ENCODE measurements around the gene FGD3.

FGD3 gene

GRCh38 chr9:93039456-93039855 is 92.1 kb downstream of the FGD3 start:
- H3K4me3 ChIP-seq (ENCODE audit: low read depth, low read length): no peak overlapping the region
- no peak for TF ChIP-seq CTCF (IDR thresholded peaks at IDR 0.05; ENCODE audit: insufficient read depth, low read depth, low read length, missing control alignments)
- no peak for DNase-seq (ENCODE audit: low read depth)

GRCh38 chr9:93039976-93040375 is 92.7 kb downstream of the FGD3 start:
- no peak for DNase-seq (ENCODE audit: low read depth)
- TF ChIP-seq CTCF (IDR thresholded peaks at IDR 0.05; ENCODE audit: insufficient read depth, low read depth, low read length, missing control alignments): no peak

DNA sequence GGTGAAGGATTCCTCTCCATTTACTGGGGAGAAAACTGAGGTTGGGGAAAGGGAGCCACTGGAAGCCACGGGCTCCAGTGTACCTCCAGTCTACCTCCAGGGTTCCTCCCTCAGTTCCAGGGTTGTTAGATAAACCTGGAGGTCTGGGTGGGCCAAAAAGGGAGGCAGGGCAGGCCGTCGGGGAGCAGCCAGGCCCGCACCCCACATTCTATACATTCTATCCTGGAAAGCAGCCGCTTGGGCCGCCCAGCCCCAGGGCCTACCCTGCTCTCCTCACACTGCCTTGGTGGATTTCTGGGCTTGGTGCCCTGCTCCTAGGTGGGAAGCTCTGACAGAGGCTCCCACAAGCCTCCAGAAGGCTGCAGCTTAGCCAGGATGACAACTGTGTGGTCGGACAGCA is 93.1 kb downstream of the FGD3 start:
- H3K4me3 ChIP-seq (ENCODE audit: low read depth, low read length): no peak overlapping the region
- no peak for TF ChIP-seq CTCF (IDR thresholded peaks at IDR 0.05; ENCODE audit: insufficient read depth, low read depth, low read length, missing control alignments)

More at GRCh38 chr9:93039976-93040375, 92.7 kb downstream of the FGD3 start:
- no peak overlapping the region for H3K4me3 ChIP-seq (ENCODE audit: low read depth, low read length)

GRCh38 chr9:93041108-93041802 is 93.9 kb downstream of the FGD3 start:
- TF ChIP-seq CTCF (IDR thresholded peaks at IDR 0.05; ENCODE audit: insufficient read depth, low read depth, low read length, missing control alignments): no peak
- H3K4me3 ChIP-seq (ENCODE audit: low read depth, low read length): no peak overlapping the region
- peak; percentile 55 for DNase-seq (ENCODE audit: low read depth)

More for the DNA sequence above, 93.1 kb downstream of the FGD3 start:
- no peak for DNase-seq (ENCODE audit: low read depth)

DNA sequence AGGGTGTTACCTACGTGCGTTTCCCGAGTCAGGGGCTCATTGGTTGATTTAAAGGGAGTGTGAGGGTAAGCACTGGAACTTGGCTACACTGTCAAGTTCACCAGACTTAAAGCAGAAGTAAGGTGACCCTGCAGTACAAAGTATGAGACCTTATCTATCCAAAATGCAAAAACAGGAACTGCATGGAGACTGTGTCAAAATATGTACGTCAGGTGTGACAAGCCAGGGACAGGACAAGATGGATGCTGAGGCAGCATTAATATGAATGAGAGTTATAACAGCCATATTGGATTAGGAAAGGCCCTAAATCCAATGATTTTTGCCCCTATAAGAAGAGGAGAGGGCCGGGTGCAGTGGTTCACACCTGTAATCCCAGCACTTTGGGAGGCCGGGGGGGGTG is 95.8 kb downstream of the FGD3 start:
- DNase-seq (ENCODE audit: low read depth): no peak
- no peak for TF ChIP-seq CTCF (IDR thresholded peaks at IDR 0.05; ENCODE audit: insufficient read depth, low read depth, low read length, missing control alignments)
- H3K4me3 ChIP-seq (ENCODE audit: low read depth, low read length): no peak overlapping the region

- no peak for DNase-seq (ENCODE audit: low read depth)
Observed at GRCh38 chr9:93045521-93045920, 98.2 kb downstream of the FGD3 start.

More at GRCh38 chr9:93045521-93045920, 98.2 kb downstream of the FGD3 start:
- no peak overlapping the region for H3K4me3 ChIP-seq (ENCODE audit: low read depth, low read length)
- TF ChIP-seq CTCF (IDR thresholded peaks at IDR 0.05; ENCODE audit: insufficient read depth, low read depth, low read length, missing control alignments): no peak
